ENCODE results near the gene SHOC2. TPM values are rescaled to one million over a fixed set of nuclear protein-coding genes. Genes with fewer than 3 reads are reported as not detected.

SHOC2 gene
- total RNA-seq, 1 experiment from 2014 or later, result 23.7 TPM

- Histone ChIP-seq H3K27me3 (ENCODE audit: insufficient read depth, low read length) (no peaks in the 10 kb centered on the region), H4K91ac (ENCODE audit: insufficient read length, low read depth, low read length) (no peak overlapping the region), H3K18ac (ENCODE audit: insufficient read length, low read depth, low read length) (no peak overlapping the region), H3K79me1 (ENCODE audit: insufficient read depth, low read depth, low read length, poor library complexity, severe bottlenecking) (peaks cover 3% of the 10 kb centered on the region), H2BK20ac (ENCODE audit: low read depth, low read length, poor library complexity, severe bottlenecking) (no peak overlapping the region), H3K9me3 (ENCODE audit: control insufficient read depth, low read depth, low read length) (no peaks in the 10 kb centered on the region), H3K14ac (ENCODE audit: insufficient read depth, low read length) (no peak overlapping the region), H4K8ac (replicated peaks; ENCODE audit: insufficient read length, low read depth, low read length) (no peak overlapping the region), H3K23ac (ENCODE audit: insufficient read length, low read depth, low read length) (no peak overlapping the region), H3K23me2 (ENCODE audit: insufficient read length, low read depth, low read length, poor library complexity, severe bottlenecking) (no peaks in the 10 kb centered on the region), H4K20me1 (ENCODE audit: control insufficient read depth, insufficient read depth, insufficient read length) (no peaks in the 10 kb centered on the region), H2BK15ac (ENCODE audit: low read depth, low read length) (no peak overlapping the region), H3K4me2 (ENCODE audit: insufficient read depth, insufficient read length, low read length) (no peak overlapping the region), H3T11ph (ENCODE audit: low read length) (no peak overlapping the region), H2AFZ (ENCODE audit: low read length) (no peak overlapping the region), H3K27ac (ENCODE audit: insufficient read length, low read depth, low read length) (no peak overlapping the region), H2BK5ac (ENCODE audit: insufficient read length, low read length) (no peak overlapping the region), H3K4ac (ENCODE audit: low read depth, low read length) (no peak overlapping the region), H3K56ac (ENCODE audit: insufficient read length, low read depth, low read length) (no peak overlapping the region), H3K9ac (ENCODE audit: extremely low read depth, insufficient read length, low read length) (no peak overlapping the region), H2BK120ac (ENCODE audit: low read depth, low read length, poor library complexity, severe bottlenecking) (no peak overlapping the region), H2BK12ac (ENCODE audit: insufficient read length, low read depth, low read length) (no peak overlapping the region), H3K79me2 (ENCODE audit: insufficient read depth, low read length) (no peaks in the 10 kb centered on the region), H2AK5ac (ENCODE audit: insufficient read length, low read length) (no peak overlapping the region), H3K4me1 (ENCODE audit: insufficient read depth, low read length) (no peaks in the 10 kb centered on the region; the same call in 1 of the 2 replicates), H4K5ac (ENCODE audit: insufficient read length, low read depth, low read length) (no peak overlapping the region)
- H3K27me3 Mint-ChIP-seq (ENCODE audit: low read depth), result no peaks in the 10 kb centered on the region
- H3K9me3 Mint-ChIP-seq, result no peaks in the 10 kb centered on the region; a peak in 2 of 5 replicates
- no CpG with 5 or more reads among the region's 3 CpGs for WGBS (ENCODE audit: extremely low coverage, insufficient read length, low lambda C conversion rate)
- H3K4me3 Mint-ChIP-seq, result no peak overlapping the region
- H3K27ac Mint-ChIP-seq, result no peak overlapping the region
- H3K36me3 Mint-ChIP-seq (ENCODE audit: insufficient read depth in 1 of 3, low read depth in 3 of 3), result peaks cover 6 to 10% (median 8%) of the 10 kb centered on the region in 3 experiments; a peak in 5 of 7 replicates
- TF ChIP-seq CTCF (conservative IDR thresholded peaks at IDR 0.05), result no peak
- DNase-seq, result no peak
- peaks cover 0 to 1% of the 10 kb centered on the region in 2 experiments; a peak in 1 of 4 replicates for H3K4me1 Mint-ChIP-seq
These were observed 64.1 kb downstream of the SHOC2 start for GRCh38 chr10:110983466-110983865.
